HEK293T (cell line): ENCODE results near the gene STAG1.

ENCODE experiments used
- FOXA1 ChIP-seq: fragments of 450-650 bp; IDR thresholded peaks from 2 replicates; pipeline ENCODE4 v1.6.1; 2016; ENCODE audit warnings: mild to moderate bottlenecking
- PKNOX1 ChIP-seq: fragments of 450-650 bp; IDR thresholded peaks from 2 replicates; pipeline ENCODE4 v1.6.1; 2016

- TF ChIP-seq PKNOX1 (no peak), FOXA1 (no peak)
These were observed 20.5 kb upstream of the STAG1 start for GRCh38 chr3:136772709-136773108.
